CD4-positive, alpha-beta memory T cell (primary cell): ENCODE measurements around the gene MOV10L1. TPM values are rescaled to one million over a fixed set of nuclear protein-coding genes. Genes with fewer than 3 reads are reported as not detected.
"Not testable (repeated sequence)": the region's sequence is repeated elsewhere in the genome, so short reads cannot be mapped to it uniquely, and the experiment has no call there.

Experiments
- CTCF ChIA-PET: fragments of 350-600 bp; sonication (Branson Sonifier 250); formaldehyde crosslinking; loops from one replicate; lab custom pipeline; 2021; ENCODE audit warnings: inconsistent platforms; ENCODE audit not compliant: partially characterized antibody; lab: Charles Lee
- POLR2A ChIA-PET: fragments of 350-600 bp; sonication (Branson Sonifier 250); formaldehyde crosslinking; loops from one replicate; lab custom pipeline; 2021; ENCODE audit not compliant: partially characterized antibody; lab: Charles Lee
- DNase-seq, 5 donors: peaks; one replicate each; pipeline versions ENCODE4 v3.0.0 to v3.0.0-alpha.2; 2020 to 2022; ENCODE audit warnings: mixed read lengths in 1 of 5
- H3K27ac ChIP-seq: one replicate; pipeline ENCODE4 v1.7.0; 2013; ENCODE audit warnings: low read depth, low read length
- H3K27me3 ChIP-seq: 2 replicates; pipeline ENCODE4 v1.7.0; 2013; ENCODE audit warnings: mild to moderate bottlenecking, low read length, moderate library complexity; ENCODE audit not compliant: insufficient read depth
- H3K36me3 ChIP-seq: 2 replicates; pipeline ENCODE4 v1.7.0; 2013; ENCODE audit warnings: mild to moderate bottlenecking, low read length, moderate library complexity; ENCODE audit not compliant: insufficient read depth
- H3K4me1 ChIP-seq: 2 replicates; pipeline ENCODE4 v1.7.0; 2013; ENCODE audit warnings: mild to moderate bottlenecking, low read length, moderate library complexity; ENCODE audit not compliant: insufficient read depth
- H3K4me3 ChIP-seq, 2 donors: one replicate each; pipeline ENCODE4 v1.7.0; 2013; ENCODE audit warnings: low read length in 2 of 2, mild to moderate bottlenecking in 1 of 2
- H3K9me3 ChIP-seq, 2 donors: one replicate each; pipeline ENCODE4 v1.7.0; 2013; ENCODE audit warnings: low read length in 2 of 2, control low read depth in 1 of 2; ENCODE audit not compliant: control insufficient read depth in 1 of 2
- H3K27ac Mint-ChIP-seq, 7 donors: one replicate each; pipeline ENCODE4 v1.8.0; 2020 to 2021; ENCODE audit warnings: mixed read lengths in 7 of 7, mild to moderate bottlenecking in 6 of 7, inconsistent platforms in 3 of 7, moderate library complexity in 3 of 7
- H3K27me3 Mint-ChIP-seq, 2 donors: one replicate each; pipeline ENCODE4 v1.8.0; 2020 to 2021; ENCODE audit warnings: mixed read lengths in 2 of 2
- H3K36me3 Mint-ChIP-seq, 2 donors: one replicate each; pipeline ENCODE4 v1.8.0; 2020 to 2021; ENCODE audit warnings: mixed read lengths in 2 of 2, inconsistent platforms in 1 of 2, mild to moderate bottlenecking in 1 of 2
- H3K4me1 Mint-ChIP-seq, 4 donors: one replicate each; pipeline ENCODE4 v1.8.0; 2020 to 2021; ENCODE audit warnings: mixed read lengths in 4 of 4, mild to moderate bottlenecking in 1 of 4
- H3K4me3 Mint-ChIP-seq, 8 donors: one replicate each; pipeline ENCODE4 v1.8.0; 2020 to 2021; ENCODE audit warnings: mixed read lengths in 8 of 8, mild to moderate bottlenecking in 7 of 8, moderate library complexity in 6 of 8, inconsistent platforms in 3 of 8
- H3K9me3 Mint-ChIP-seq, 8 donors: one replicate each; pipeline ENCODE4 v1.8.0; 2020 to 2021; ENCODE audit warnings: mixed read lengths in 8 of 8, mild to moderate bottlenecking in 5 of 8, inconsistent platforms in 3 of 8, moderate library complexity in 1 of 8
- intact Hi-C: fragments of 100-400 bp; cut with micrococcal nuclease; formaldehyde crosslinking; loops from one replicate; pipeline ENCODE4 v1.15.1; 2023
- polyA plus RNA-seq, 2 donors: library from polyadenylated mRNA; unstranded; fragments of 300-500 nt; fragmentation: Illumina TruSeq; gene quantifications; one replicate each; pipeline ENCODE4 v1.2.3, GENCODE V29; 2021
- total RNA-seq, 2 experiments: library from RNA; stranded (reverse); gene quantifications; one replicate each; pipeline ENCODE4 v1.2.3, GENCODE V29; 2021

MOV10L1 gene
- total and polyA plus RNA-seq, 4 experiments from 2014 or later, result not detected

- Mint-ChIP-seq H3K4me1 (peaks cover 14 to 29% (median 24%) of the 10 kb centered on the region in 4 donors), H3K27me3 (no peaks in the 10 kb centered on the region), H3K4me3 (peak within 1 kb of the TSS; percentile 79 to 94 (median 86)), H3K27ac (peak within 1 kb of the TSS in 6 of 7 donors; percentile 72 to 89 (median 80)), H3K9me3 (peaks cover 0 to 2% (median 0%) of the 10 kb centered on the region in 8 donors), H3K36me3 (peaks cover 14 to 24% of the 10 kb centered on the region in 2 donors)
- ChIA-PET CTCF (interaction anchor here (1.2 kb wide), 1 partner anchor 52 kb away, joined by 4 read pairs; no protein-coding TSS in a partner anchor), POLR2A (interaction anchor here (0.9 to 6.0 kb wide), 3 partner anchors 10 to 421 kb away, joined by 3 to 73 read pairs (median 4); no protein-coding TSS in a partner anchor)
- intact Hi-C loops, result loop anchor here (1.0 to 5.0 kb wide), 3 partner anchors 10 to 42 kb away; partner anchors contain the start of gene TRABD
- Histone ChIP-seq H3K9me3 (no peaks in the 10 kb centered on the region), H3K4me3 (peak within 1 kb of the TSS; percentile 29 to 55), H3K36me3 (peaks cover 6% of the 10 kb centered on the region), H3K27ac (peak within 1 kb of the TSS; percentile 78), H3K4me1 (peaks cover 22% of the 10 kb centered on the region), H3K27me3 (no peaks in the 10 kb centered on the region)
- peak; percentile 83 to 92 (median 88) for DNase-seq
These were observed 110.8 kb downstream of the MOV10L1 start, which contains the start of gene SELENOO for GRCh38 chr22:50200461-50201190. SELENOO (plus strand) TSS chr22:50201011; CDS start chr22:50201037, 26 bp downstream.

GRCh38 chr22:50201191-50202129, 111.7 kb downstream of the MOV10L1 start:
- H3K27ac ChIP-seq, result peak overlapping the region; percentile 2

GRCh38 chr22:50202130-50202666, 112.4 kb downstream of the MOV10L1 start:
- Histone ChIP-seq H3K4me1 (peaks cover 22% of the 10 kb centered on the region), H3K4me3 (peak overlapping the region; percentile 29 to 51), H3K27me3 (no peaks in the 10 kb centered on the region), H3K27ac (peak overlapping the region; percentile 2), H3K9me3 (no peaks in the 10 kb centered on the region), H3K36me3 (peaks cover 11% of the 10 kb centered on the region)
- H3K36me3 Mint-ChIP-seq, result peaks cover 14 to 25% of the 10 kb centered on the region in 2 donors
- no peak for DNase-seq
- no peaks in the 10 kb centered on the region for H3K27me3 Mint-ChIP-seq
- H3K9me3 Mint-ChIP-seq, result peaks cover 0 to 2% (median 0%) of the 10 kb centered on the region in 8 donors
- peak overlapping the region; percentile 79 to 94 (median 86) for H3K4me3 Mint-ChIP-seq
- peaks cover 14 to 29% (median 24%) of the 10 kb centered on the region in 4 donors for H3K4me1 Mint-ChIP-seq
- POLR2A ChIA-PET, result interaction anchor here (6.0 kb wide), 1 partner anchor 11 kb away, joined by 73 read pairs; no protein-coding TSS in a partner anchor
- H3K27ac Mint-ChIP-seq, result peak overlapping the region in 6 of 7 donors; percentile 72 to 89 (median 78)
- CTCF ChIA-PET, result interaction anchor here (1.2 kb wide), 1 partner anchor 54 kb away, joined by 4 read pairs; no protein-coding TSS in a partner anchor
- intact Hi-C loops, result loop anchor here (5.0 kb wide), 1 partner anchor 40 kb away; no protein-coding TSS in a partner anchor

More at GRCh38 chr22:50201191-50202129, 111.7 kb downstream of the MOV10L1 start:
- no peaks in the 10 kb centered on the region for H3K9me3 ChIP-seq
- peak overlapping the region; percentile 29 to 55 for H3K4me3 ChIP-seq
- H3K36me3 ChIP-seq, result peaks cover 10% of the 10 kb centered on the region
- intact Hi-C loops, result loop anchor here (5.0 kb wide), 1 partner anchor 41 kb away; no protein-coding TSS in a partner anchor
- ChIA-PET CTCF (interaction anchor here (1.2 kb wide), 1 partner anchor 53 kb away, joined by 4 read pairs; no protein-coding TSS in a partner anchor), POLR2A (interaction anchor here (1.0 to 6.0 kb wide), 2 partner anchors 10 to 17 kb away, joined by 4 to 73 read pairs; no protein-coding TSS in a partner anchor)
- H3K4me1 ChIP-seq, result peaks cover 22% of the 10 kb centered on the region
- Mint-ChIP-seq H3K36me3 (peaks cover 14 to 24% of the 10 kb centered on the region in 2 donors), H3K4me3 (peak overlapping the region; percentile 79 to 94 (median 86)), H3K9me3 (peaks cover 0 to 2% (median 0%) of the 10 kb centered on the region in 8 donors), H3K27me3 (no peaks in the 10 kb centered on the region), H3K4me1 (peaks cover 14 to 29% (median 24%) of the 10 kb centered on the region in 4 donors), H3K27ac (peak overlapping the region in 6 of 7 donors; percentile 72 to 89 (median 78))
- DNase-seq, result peak in 1 of 5 donors; percentile 36
- H3K27me3 ChIP-seq, result no peaks in the 10 kb centered on the region

- H3K9me3 Mint-ChIP-seq, result peaks cover 0 to 2% (median 0%) of the 10 kb centered on the region in 8 donors
- H3K4me3 Mint-ChIP-seq, result peak overlapping the region in 2 of 8 donors; percentile 29 to 35
- Histone ChIP-seq H3K9me3 (no peaks in the 10 kb centered on the region), H3K4me3 (no peak overlapping the region), H3K4me1 (peaks cover 22% of the 10 kb centered on the region), H3K27ac (no peak overlapping the region), H3K27me3 (no peaks in the 10 kb centered on the region), H3K36me3 (peaks cover 5% of the 10 kb centered on the region)
- ChIA-PET POLR2A (interaction anchor here (6.0 kb wide), 1 partner anchor 12 kb away, joined by 73 read pairs; no protein-coding TSS in a partner anchor), CTCF (interaction anchor here (1.6 kb wide), 1 partner anchor 28 kb away, joined by 3 read pairs; no protein-coding TSS in a partner anchor)
- H3K27ac Mint-ChIP-seq, result peak overlapping the region in 2 of 7 donors; percentile 11 to 21
- intact Hi-C loops, result loop anchor here (5.0 kb wide), 1 partner anchor 39 kb away; no protein-coding TSS in a partner anchor
- H3K27me3 Mint-ChIP-seq, result no peaks in the 10 kb centered on the region
- H3K36me3 Mint-ChIP-seq, result peaks cover 14 to 31% of the 10 kb centered on the region in 2 donors
- H3K4me1 Mint-ChIP-seq, result peaks cover 13 to 29% (median 24%) of the 10 kb centered on the region in 4 donors
- no peak for DNase-seq
These were observed 113.5 kb downstream of the MOV10L1 start for GRCh38 chr22:50203288-50203687.

- Mint-ChIP-seq H3K9me3 (peaks cover 0 to 2% (median 0%) of the 10 kb centered on the region in 8 donors), H3K4me1 (peaks cover 13 to 27% (median 23%) of the 10 kb centered on the region in 4 donors), H3K27ac (peak overlapping the region in 2 of 7 donors; percentile 24 to 79), H3K27me3 (no peaks in the 10 kb centered on the region), H3K4me3 (peak overlapping the region in 1 of 8 donors; percentile 5), H3K36me3 (peaks cover 14 to 28% of the 10 kb centered on the region in 2 donors)
- CTCF ChIA-PET, result interaction anchor here (1.6 kb wide), 1 partner anchor 27 kb away, joined by 3 read pairs; no protein-coding TSS in a partner anchor
- no peaks in the 10 kb centered on the region for H3K27me3 ChIP-seq
- peaks cover 5% of the 10 kb centered on the region for H3K36me3 ChIP-seq
- H3K4me3 ChIP-seq, result no peak overlapping the region
- no peak overlapping the region for H3K27ac ChIP-seq
- intact Hi-C loops, result loop anchor here (5.0 kb wide), 1 partner anchor 38 kb away; no protein-coding TSS in a partner anchor
- no peak for DNase-seq
- no peaks in the 10 kb centered on the region for H3K9me3 ChIP-seq
- POLR2A ChIA-PET, result interaction anchor here (3.7 kb wide), 1 partner anchor 13 kb away, joined by 19 read pairs; no protein-coding TSS in a partner anchor
- peaks cover 21% of the 10 kb centered on the region for H3K4me1 ChIP-seq
These were observed 114.8 kb downstream of the MOV10L1 start for GRCh38 chr22:50204571-50204970.

- DNase-seq, result peak in 1 of 5 donors; percentile 19
- H3K27me3 ChIP-seq, H3K27ac ChIP-seq, H3K4me3 ChIP-seq, H3K9me3 Mint-ChIP-seq, H3K9me3 ChIP-seq, H3K36me3 ChIP-seq, H3K27me3 Mint-ChIP-seq: not testable (repeated sequence)
- Mint-ChIP-seq H3K27ac (peak overlapping the region in 6 of 7 donors; percentile 6 to 80 (median 22)), H3K4me1 (peaks cover 16 to 28% (median 26%) of the 10 kb centered on the region in 4 donors), H3K36me3 (peaks cover 18 to 32% of the 10 kb centered on the region in 2 donors), H3K4me3 (peak overlapping the region in 1 of 8 donors; percentile 5)
- POLR2A ChIA-PET, result interaction anchor here (1.3 to 3.7 kb wide), 2 partner anchors 14 to 63 kb away, joined by 3 to 19 read pairs; no protein-coding TSS in a partner anchor
- peaks cover 21% of the 10 kb centered on the region for H3K4me1 ChIP-seq
- CTCF ChIA-PET, result interaction anchor here (2.6 kb wide), 1 partner anchor 56 kb away, joined by 15 read pairs; no protein-coding TSS in a partner anchor
- intact Hi-C loops, result loop anchor here (5.0 kb wide), 1 partner anchor 37 kb away; no protein-coding TSS in a partner anchor
These were observed 115.2 kb downstream of the MOV10L1 start for GRCh38 chr22:50204998-50205397.
